Lung (tissue), 12 donors: ENCODE measurements around the gene CNDP2. TPM values are rescaled to one million over a fixed set of nuclear protein-coding genes. Genes with fewer than 3 reads are reported as not detected.
A peak's percentile ranks its signal among the peaks of the same experiment; 100 is the strongest.

Source experiments
- ATAC-seq: fragments of 200-7000 bp; cut with Tn5 transposase; one replicate; pipeline ENCODE4 v1.9.1; 2020; ENCODE audit warnings: moderate number of reproducible peaks; ENCODE audit not compliant: insufficient read depth, low FRiP score
- DNase-seq, 3 donors: peaks; one replicate each; pipeline ENCODE4 v3.0.0-alpha.2; 2013 to 2017
- H3K27ac ChIP-seq, 2 donors: one replicate each; pipeline ENCODE4 v1.5.1; 2013; ENCODE audit warnings: mild to moderate bottlenecking in 2 of 2, moderate library complexity in 2 of 2, control low read depth in 1 of 2, inconsistent platforms in 1 of 2, low read depth in 1 of 2, low read length in 1 of 2
- H3K27me3 ChIP-seq, 3 donors: one replicate each; pipeline ENCODE4 v1.5.1; 2013; ENCODE audit warnings: low read length in 2 of 3; ENCODE audit not compliant: control insufficient read depth in 3 of 3, insufficient read depth in 3 of 3
- H3K36me3 ChIP-seq, 4 donors: one replicate each; pipeline ENCODE4 v1.5.1; 2013; ENCODE audit warnings: low read length in 4 of 4, mild to moderate bottlenecking in 1 of 4, moderate library complexity in 1 of 4; ENCODE audit not compliant: control insufficient read depth in 4 of 4, insufficient read depth in 4 of 4
- H3K4me1 ChIP-seq, 5 donors: one replicate each; pipeline ENCODE4 v1.5.1; 2013; ENCODE audit warnings: low read length in 5 of 5, mild to moderate bottlenecking in 2 of 5, moderate library complexity in 1 of 5; ENCODE audit not compliant: control insufficient read depth in 5 of 5, insufficient read depth in 5 of 5
- H3K4me3 ChIP-seq: one replicate; pipeline ENCODE4 v1.5.1; 2013; ENCODE audit warnings: mild to moderate bottlenecking, control low read depth, moderate library complexity
- H3K9ac ChIP-seq, 2 donors: one replicate each; pipeline ENCODE4 v1.5.1; 2013; ENCODE audit warnings: low read length in 2 of 2, control low read depth in 1 of 2; ENCODE audit not compliant: insufficient read depth in 1 of 2
- H3K9me3 ChIP-seq, 4 donors: one replicate each; pipeline ENCODE4 v1.5.1; 2013; ENCODE audit warnings: low read length in 3 of 4, mild to moderate bottlenecking in 1 of 4, moderate library complexity in 1 of 4; ENCODE audit not compliant: control insufficient read depth in 4 of 4, insufficient read depth in 3 of 4
- CTCF ChIP-seq: IDR thresholded peaks from 2 replicates; pipeline ENCODE4 v1.5.1; 2012; ENCODE audit warnings: mild to moderate bottlenecking; ENCODE audit errors: control extremely low read depth, extremely low read depth
- WGBS, 2 donors: extraction: QIAGEN DNeasy Blood & Tissue Kit; methylation state at CpG; one replicate each; pipeline ENCODE4 v1.1.7; 2013; 5-methylcytosine and 5-hydroxymethylcytosine counted together
- polyA plus RNA-seq, 2 donors: library from polyadenylated mRNA; stranded (reverse); fragments of 200-250 nt; gene quantifications; one replicate each; pipeline ENCODE4 v1.2.1, GENCODE V29; 2013
- total RNA-seq, 2 donors: library from RNA; depleted of rRNA in 1 of 2; stranded (reverse); fragments of >200 nt in 1 of 2; gene quantifications; one replicate each; pipeline ENCODE4 v1.2.1, GENCODE V29; 2014 to 2021
- donor health status: control.
- donor health status: control.
- donor health status: Bipolar disorder and iron deficiency.
- donor health status: healthy.
- donor health status: DM: yes; HTN: yes; CAD: no.

The CNDP2 gene
- total and polyA plus RNA-seq, 4 donors = 152 to 311 (median 191) TPM

GRCh38 chr18:74534981-74535649, 39.0 kb downstream of the CNDP2 start:
- Histone ChIP-seq H3K36me3 (no peaks in the 10 kb centered on the region), H3K4me1 (peaks cover 0 to under 1% (median 0%) of the 10 kb centered on the region in 5 donors), H3K27ac (no peak overlapping the region), H3K9ac (no peak overlapping the region), H3K9me3 (peaks cover 0 to 4% (median 0%) of the 10 kb centered on the region in 4 donors), H3K27me3 (no peaks in the 10 kb centered on the region), H3K4me3 (no peak overlapping the region)
- ATAC-seq (no peak), DNase-seq (peak in 1 of 3 donors; percentile 1)
- TF ChIP-seq CTCF = no peak
- WGBS, 2 donors = 79 to 88% methylated on average over 9 of the region's 9 CpGs

- no peak overlapping the region for H3K27ac ChIP-seq
- no peak overlapping the region for H3K4me3 ChIP-seq
- no peak overlapping the region for H3K9ac ChIP-seq
- TF ChIP-seq CTCF = no peak
- ATAC-seq = no peak
- WGBS, 2 donors = 91 to 92% methylated on average over 11 of the region's 11 CpGs
- H3K27me3 ChIP-seq = no peaks in the 10 kb centered on the region
- H3K9me3 ChIP-seq = peaks cover 0 to 4% (median 0%) of the 10 kb centered on the region in 4 donors
- peaks cover 0 to 6% (median 0%) of the 10 kb centered on the region in 5 donors for H3K4me1 ChIP-seq
- DNase-seq = no peak
- H3K36me3 ChIP-seq = no peaks in the 10 kb centered on the region
Observed at GRCh38 chr18:74539289-74539688, 43.1 kb downstream of the CNDP2 start.

GRCh38 chr18:74540652-74541421, 44.7 kb downstream of the CNDP2 start:
- Histone ChIP-seq H3K4me1 (peaks cover 0 to 6% (median 0%) of the 10 kb centered on the region in 5 donors), H3K27ac (no peak overlapping the region), H3K4me3 (no peak overlapping the region), H3K36me3 (no peaks in the 10 kb centered on the region), H3K9me3 (peaks cover 0 to 4% (median 0%) of the 10 kb centered on the region in 4 donors), H3K9ac (no peak overlapping the region), H3K27me3 (no peaks in the 10 kb centered on the region)
- no peak for TF ChIP-seq CTCF
- ATAC-seq (no peak), DNase-seq (peak in 1 of 3 donors; percentile 27)
- WGBS, 2 donors = 73 to 82% methylated on average over 19 to 20 of the region's 20 CpGs
